CD4-positive, alpha-beta T cell treated with Interleukin-6 for 4 hours (primary cell): ENCODE measurements around the gene CABYR.

Source experiments
- DNase-seq: peaks from one replicate; pipeline ENCODE4 v3.0.0-alpha.2; 2020; ENCODE audit warnings: mixed read lengths

Gene CABYR, protein sequence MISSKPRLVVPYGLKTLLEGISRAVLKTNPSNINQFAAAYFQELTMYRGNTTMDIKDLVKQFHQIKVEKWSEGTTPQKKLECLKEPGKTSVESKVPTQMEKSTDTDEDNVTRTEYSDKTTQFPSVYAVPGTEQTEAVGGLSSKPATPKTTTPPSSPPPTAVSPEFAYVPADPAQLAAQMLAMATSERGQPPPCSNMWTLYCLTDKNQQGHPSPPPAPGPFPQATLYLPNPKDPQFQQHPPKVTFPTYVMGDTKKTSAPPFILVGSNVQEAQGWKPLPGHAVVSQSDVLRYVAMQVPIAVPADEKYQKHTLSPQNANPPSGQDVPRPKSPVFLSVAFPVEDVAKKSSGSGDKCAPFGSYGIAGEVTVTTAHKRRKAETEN

DNA sequence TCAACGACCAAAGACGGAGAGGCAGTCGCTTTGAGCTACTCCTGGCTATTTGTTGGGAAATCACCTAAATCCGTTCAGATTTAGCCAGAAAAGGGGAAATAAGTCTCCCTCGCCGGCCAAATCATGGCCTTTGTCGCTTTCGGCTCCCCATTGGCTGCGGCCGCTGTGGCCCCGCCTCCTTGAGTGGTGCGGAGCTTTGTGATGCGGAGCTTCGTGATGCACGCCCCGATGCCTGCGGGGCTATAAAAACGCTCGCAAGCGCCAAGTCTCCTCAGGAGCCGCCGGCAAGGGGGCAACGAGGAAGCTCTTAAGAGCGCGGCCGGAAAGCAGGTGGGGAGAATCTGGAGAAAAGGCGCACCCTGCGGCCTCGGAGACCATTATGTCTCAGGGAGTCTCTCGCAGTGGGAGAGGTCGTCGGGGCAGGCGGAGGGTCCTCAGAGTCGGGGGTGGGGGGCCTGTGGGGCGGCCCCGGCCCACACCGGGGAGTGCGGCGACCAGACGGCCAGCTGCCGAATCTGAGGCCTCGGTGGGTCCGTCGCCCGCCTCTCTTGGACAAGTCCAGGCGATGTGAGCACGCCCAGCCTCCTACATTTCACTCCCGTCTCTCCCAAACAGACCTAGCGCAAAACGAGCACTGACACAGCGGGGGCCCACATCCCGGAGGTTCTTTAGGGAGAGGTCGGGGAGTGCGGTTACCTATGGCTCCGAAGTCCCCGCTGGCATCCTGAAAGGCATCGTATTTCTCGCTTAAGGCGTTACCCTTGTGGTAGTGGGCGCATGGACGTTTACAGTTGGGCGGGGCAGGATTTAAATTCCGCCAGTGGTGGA is at the start of gene CABYR:
TSS of gene CABYR (plus strand) at position 274 of the 828 bp plus-strand sequence. CDS start 4,053 bp downstream, outside the sequence.
- peak; percentile 80 for DNase-seq

GRCh38 chr18:24089076-24089475 is 49.8 kb upstream of the CABYR start:
- DNase-seq, result no peak

- no peak for DNase-seq
These were observed 49.1 kb upstream of the CABYR start for GRCh38 chr18:24089515-24090337.

DNA sequence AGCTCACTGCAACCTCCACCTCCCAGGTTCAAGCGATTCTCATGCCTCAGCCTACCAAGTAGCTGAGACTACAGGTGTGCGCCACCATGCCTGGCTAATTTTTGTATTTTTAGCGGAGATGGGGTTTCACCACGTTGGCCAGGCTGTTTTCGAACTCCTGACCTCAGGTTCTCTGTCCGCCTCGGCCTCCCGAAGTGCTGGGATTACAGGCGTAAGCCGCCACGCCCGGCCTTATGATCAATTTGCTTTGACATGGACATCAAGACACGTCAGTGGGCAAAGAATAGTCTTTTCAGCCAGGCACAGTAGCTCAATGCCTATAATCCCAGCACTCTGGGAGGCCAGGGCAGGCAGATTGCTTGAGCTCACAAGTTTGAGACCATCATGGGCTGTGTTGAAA is 48.0 kb upstream of the CABYR start:
- no peak for DNase-seq

- no peak for DNase-seq
These were observed 44.3 kb upstream of the CABYR start for GRCh38 chr18:24094561-24094960.

DNA sequence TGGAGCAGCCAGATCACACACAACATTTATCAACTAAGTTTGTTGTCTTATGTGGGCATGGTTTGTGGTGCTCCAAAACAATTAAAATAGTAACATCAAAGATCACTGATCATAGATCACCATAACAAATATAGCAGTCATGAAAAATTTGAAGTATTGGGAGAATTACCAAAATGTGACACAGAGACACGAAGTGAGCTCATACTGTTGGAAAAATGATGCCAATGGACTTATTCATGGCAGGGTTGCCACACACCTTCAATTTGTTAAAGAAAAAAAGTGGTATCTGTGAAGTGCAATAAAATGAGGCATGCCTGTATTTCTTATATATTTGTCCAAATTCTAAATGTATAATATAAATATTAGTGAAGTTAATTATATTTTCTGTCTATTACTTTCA is 42.9 kb upstream of the CABYR start:
- DNase-seq, result no peak

GRCh38 chr18:24103320-24104021 is 35.4 kb upstream of the CABYR start:
- DNase-seq, result no peak

- DNase-seq, result no peak
These were observed 34.4 kb upstream of the CABYR start for GRCh38 chr18:24104486-24104885.

- no peak for DNase-seq
These were observed 30.2 kb upstream of the CABYR start for GRCh38 chr18:24108641-24109040.

DNA sequence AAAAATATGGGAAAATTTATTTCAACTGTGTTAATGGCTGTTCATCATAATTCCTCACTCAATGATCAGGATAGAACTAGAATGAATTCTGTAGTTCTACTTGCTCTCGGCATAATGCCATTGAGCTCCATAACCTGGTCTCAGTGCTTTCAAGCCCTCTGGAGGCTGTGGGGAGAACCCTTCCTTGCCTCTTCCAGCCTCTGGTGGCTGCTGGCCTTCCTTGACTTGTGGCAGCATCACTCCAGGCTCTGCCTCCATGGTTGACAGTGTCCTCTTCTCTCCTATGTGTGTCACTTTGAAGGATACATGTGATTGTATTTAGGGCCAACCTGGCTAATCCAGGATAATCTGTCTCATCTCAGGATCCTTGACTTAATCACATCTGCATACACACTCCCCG is 26.9 kb upstream of the CABYR start:
- no peak for DNase-seq

GRCh38 chr18:24112464-24112863 is 26.4 kb upstream of the CABYR start:
- no peak for DNase-seq

- peak; percentile 26 for DNase-seq
These were observed 25.8 kb upstream of the CABYR start for GRCh38 chr18:24112874-24113615.

GRCh38 chr18:24114924-24115549 is 23.8 kb upstream of the CABYR start:
- no peak for DNase-seq

DNA sequence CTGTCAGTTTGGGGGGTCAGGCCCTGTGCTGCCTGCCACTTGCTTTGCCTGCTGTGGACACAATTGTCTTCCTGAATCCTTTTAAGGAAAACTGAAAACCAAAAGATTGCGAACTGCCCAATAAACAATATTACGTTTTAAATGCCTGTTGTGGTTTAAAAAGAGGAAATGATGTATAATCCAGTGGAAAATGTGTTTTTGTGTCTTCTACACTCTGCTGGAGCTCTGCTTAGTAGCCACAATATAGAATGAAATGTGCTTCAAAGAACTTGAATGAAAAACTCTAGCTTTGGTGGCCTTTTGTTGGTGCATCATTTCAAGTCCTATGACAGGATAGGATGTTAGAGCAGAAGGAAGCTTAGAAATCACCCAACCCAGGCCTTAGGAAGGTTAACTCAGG is 23.2 kb upstream of the CABYR start:
- DNase-seq, result no peak

DNA sequence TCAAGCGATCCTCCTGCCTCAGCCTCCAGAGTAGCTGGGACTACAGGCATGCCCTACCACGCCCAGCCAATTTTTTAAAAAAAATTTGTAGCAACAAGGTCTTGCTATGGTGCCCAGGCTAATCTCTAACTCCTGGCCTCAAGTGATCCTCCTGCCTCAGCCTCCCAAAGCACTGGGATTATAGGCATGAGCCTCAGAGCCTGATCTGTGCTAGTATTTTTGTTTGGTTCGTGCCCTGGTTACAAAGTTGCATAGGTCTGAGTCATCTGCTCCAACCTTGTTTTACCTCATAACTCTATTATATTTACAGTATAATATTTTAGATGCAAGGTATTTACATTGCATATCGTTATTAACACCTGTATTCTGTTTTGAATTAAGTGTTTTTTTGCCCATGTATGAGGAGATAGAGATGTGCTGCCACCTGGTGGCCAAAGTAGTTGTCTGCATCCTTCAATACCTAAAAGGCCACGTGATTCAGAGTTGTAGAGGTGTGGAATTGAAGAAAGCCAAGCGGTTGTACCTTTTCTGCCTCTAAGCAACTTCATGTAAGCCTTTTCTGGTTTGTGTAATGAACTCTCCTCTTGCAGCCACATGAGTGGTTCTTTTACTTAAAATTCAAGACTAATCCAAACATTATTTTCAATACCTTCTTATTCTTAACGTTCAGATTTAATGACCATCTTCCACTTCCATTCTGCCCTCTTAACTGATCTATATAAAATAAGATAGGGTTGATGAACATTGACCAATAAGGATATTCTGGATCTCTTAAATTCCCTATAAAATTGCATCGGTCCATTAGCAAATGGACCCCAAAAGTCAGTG is 19.9 kb upstream of the CABYR start:
- DNase-seq, result peak; percentile 87

GRCh38 chr18:24120676-24121075 is 18.2 kb upstream of the CABYR start:
- no peak for DNase-seq

GRCh38 chr18:24121625-24122024 is 17.2 kb upstream of the CABYR start:
- no peak for DNase-seq

- DNase-seq, result no peak
These were observed 12.5 kb upstream of the CABYR start for GRCh38 chr18:24126155-24126961.

DNA sequence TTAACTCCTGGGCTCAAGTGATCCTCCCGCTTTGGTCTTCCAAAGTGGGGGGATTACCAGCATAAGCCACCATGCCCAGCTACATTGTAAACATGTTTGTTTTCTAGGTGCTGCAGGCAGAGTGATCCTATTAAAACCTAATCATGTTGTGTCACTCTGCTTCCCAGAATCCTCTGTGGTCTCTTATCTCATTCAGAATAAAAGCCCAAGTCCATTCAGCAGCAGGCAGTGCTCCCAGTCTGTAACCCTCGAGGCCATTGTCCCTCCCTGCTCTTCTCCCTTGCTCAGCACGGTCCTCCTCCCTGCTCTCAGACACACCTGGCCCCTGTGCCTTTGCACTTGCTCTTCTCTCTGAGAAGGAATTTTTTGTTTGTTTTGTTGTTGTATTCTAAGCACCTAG is 11.1 kb upstream of the CABYR start:
- DNase-seq, result no peak
